Memory B cell (primary cell): Measurements from ENCODE around the gene MTHFS.

Experiments
- ATAC-seq: fragments of 150-1000 bp; cut with Tn5 transposase; 2 replicates; pipeline ENCODE4 v1.10.0; 2021; ENCODE audit warnings: low read depth, mild to moderate bottlenecking, moderate library complexity
- DNase-seq, 2 donors: peaks; one replicate each; pipeline ENCODE4 v3.0.0; 2022; ENCODE audit warnings: low spot score in 2 of 2
- H3K27ac Mint-ChIP-seq: one replicate; pipeline ENCODE4 v1.8.0; 2022; ENCODE audit warnings: mild to moderate bottlenecking, moderate library complexity, mixed read lengths
- H3K27me3 Mint-ChIP-seq: one replicate; pipeline ENCODE4 v1.8.0; 2022; ENCODE audit warnings: mixed read lengths
- H3K36me3 Mint-ChIP-seq: one replicate; pipeline ENCODE4 v1.8.0; 2022; ENCODE audit warnings: mild to moderate bottlenecking, mixed read lengths
- H3K4me1 Mint-ChIP-seq: one replicate; pipeline ENCODE4 v1.8.0; 2022; ENCODE audit warnings: mixed read lengths
- H3K4me3 Mint-ChIP-seq: one replicate; pipeline ENCODE4 v1.8.0; 2022; ENCODE audit warnings: mild to moderate bottlenecking, moderate library complexity, mixed read lengths
- H3K9me3 Mint-ChIP-seq: one replicate; pipeline ENCODE4 v1.8.0; 2022; ENCODE audit warnings: mixed read lengths

Gene MTHFS

GRCh38 chr15:79832367-79833120, 64.3 kb downstream of the MTHFS start:
- Mint-ChIP-seq H3K27me3 (no peaks in the 10 kb centered on the region), H3K4me1 (peaks cover 5% of the 10 kb centered on the region), H3K4me3 (no peak overlapping the region), H3K27ac (no peak overlapping the region), H3K9me3 (peaks cover 2% of the 10 kb centered on the region), H3K36me3 (peaks cover 16% of the 10 kb centered on the region)
- ATAC-seq (no peak), DNase-seq (no peak)

DNA sequence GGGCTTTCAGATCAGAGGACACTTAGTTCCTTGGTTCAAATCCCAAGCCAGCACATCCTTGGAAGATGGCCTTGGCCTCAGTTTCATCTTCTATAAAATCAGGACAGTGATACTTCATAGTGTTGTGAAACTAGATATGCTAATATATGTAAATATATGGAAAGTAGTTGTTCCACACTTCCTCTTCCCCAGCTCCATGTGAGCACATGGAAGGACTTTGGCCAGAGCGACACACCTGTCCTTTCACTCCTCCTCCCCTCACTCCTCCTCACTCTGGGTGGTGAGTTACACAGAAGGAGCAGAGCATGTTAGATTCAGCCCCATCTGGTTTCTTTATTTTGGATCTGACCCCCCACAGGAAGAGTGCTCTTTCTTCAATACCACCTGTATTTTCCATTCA, 65.2 kb downstream of the MTHFS start:
- no peak overlapping the region for H3K27ac Mint-ChIP-seq
- peaks cover 5% of the 10 kb centered on the region for H3K4me1 Mint-ChIP-seq
- ATAC-seq (no peak), DNase-seq (no peak)
- H3K27me3 Mint-ChIP-seq: no peaks in the 10 kb centered on the region
- H3K36me3 Mint-ChIP-seq: peaks cover 14% of the 10 kb centered on the region
- peaks cover 2% of the 10 kb centered on the region for H3K9me3 Mint-ChIP-seq
- H3K4me3 Mint-ChIP-seq: no peak overlapping the region

DNA sequence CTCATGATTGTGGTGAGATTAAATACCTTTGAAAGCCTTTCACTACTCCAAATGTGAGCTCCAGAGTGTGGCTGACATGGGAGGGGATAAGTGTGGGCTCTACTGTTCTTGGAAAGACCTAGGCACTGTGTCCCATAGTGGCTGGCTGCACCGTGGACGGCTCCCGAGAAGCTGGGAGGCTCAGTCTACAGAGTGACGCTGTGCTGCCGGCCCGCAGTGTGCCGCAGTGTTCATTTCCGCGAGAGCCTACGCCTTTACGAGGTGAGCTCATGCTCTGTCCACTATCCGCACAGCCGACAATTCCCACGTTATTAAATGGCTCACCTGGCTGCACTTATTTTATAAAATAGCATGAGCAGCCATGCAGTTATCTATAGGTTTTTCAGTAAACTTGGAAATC, 66.9 kb downstream of the MTHFS start:
- H3K36me3 Mint-ChIP-seq: peaks cover 11% of the 10 kb centered on the region
- H3K27me3 Mint-ChIP-seq: no peaks in the 10 kb centered on the region
- DNase-seq (no peak), ATAC-seq (no peak)
- peaks cover 3% of the 10 kb centered on the region for H3K4me1 Mint-ChIP-seq
- H3K9me3 Mint-ChIP-seq: peaks cover 2% of the 10 kb centered on the region
- no peak overlapping the region for H3K4me3 Mint-ChIP-seq
- no peak overlapping the region for H3K27ac Mint-ChIP-seq

GRCh38 chr15:79828447-79828846, 68.4 kb downstream of the MTHFS start:
- peaks cover 3% of the 10 kb centered on the region for H3K4me1 Mint-ChIP-seq
- ATAC-seq: no peak
- peaks cover 2% of the 10 kb centered on the region for H3K9me3 Mint-ChIP-seq
- peaks cover 9% of the 10 kb centered on the region for H3K36me3 Mint-ChIP-seq
- no peaks in the 10 kb centered on the region for H3K27me3 Mint-ChIP-seq
- H3K4me3 Mint-ChIP-seq: no peak overlapping the region
- H3K27ac Mint-ChIP-seq: no peak overlapping the region
- DNase-seq: no peak

DNA sequence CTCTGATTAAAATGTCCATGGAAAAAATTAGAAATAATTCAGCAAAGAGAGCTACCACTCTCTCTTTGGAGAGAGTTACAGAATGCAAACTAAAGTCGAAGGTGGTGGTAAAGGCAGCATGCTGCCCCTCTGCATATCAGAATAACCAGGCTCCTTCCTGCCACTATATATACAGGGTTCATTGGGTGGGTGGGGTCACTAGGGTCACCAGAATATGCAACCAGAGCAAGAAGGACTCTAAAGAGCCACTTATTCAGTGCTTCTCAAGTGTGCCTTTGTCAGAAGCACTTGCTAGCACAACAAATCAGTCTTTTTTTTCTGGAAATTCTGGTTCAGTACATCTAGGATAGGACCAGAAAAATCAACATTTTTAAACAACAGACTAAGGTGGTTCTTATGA, 70.0 kb downstream of the MTHFS start:
- no peak overlapping the region for H3K4me3 Mint-ChIP-seq

DNA sequence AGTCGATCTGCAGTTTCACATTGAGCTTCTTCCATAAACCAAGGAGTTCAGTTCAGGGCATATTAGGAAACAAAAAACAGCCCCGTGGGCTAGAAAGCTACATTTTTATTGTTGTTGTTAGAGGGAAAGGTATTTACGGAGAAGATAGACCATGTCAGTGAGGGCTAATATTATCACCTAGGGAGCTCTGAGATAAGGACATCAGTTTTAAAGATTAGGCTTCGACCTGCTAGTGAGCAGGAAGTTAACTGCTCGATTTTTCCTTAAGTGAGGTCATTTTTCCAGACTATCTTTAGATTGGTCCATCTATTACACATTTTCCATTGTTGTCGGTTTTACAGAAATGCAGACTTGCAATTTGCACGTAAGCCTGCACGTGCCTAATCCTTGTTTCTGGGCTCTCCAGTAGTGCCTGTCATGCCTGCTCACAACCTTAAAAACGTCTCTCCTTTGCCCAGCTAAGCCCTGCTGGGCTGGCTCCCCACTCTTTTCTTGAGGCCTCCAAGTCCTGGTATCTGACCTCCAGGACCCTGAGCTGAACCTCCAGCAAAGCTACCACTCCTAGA, 72.6 kb downstream of the MTHFS start:
- Mint-ChIP-seq H3K4me3 (no peak overlapping the region), H3K27me3 (no peaks in the 10 kb centered on the region), H3K9me3 (peaks cover 9% of the 10 kb centered on the region), H3K4me1 (no peaks in the 10 kb centered on the region), H3K36me3 (peaks cover 10% of the 10 kb centered on the region), H3K27ac (no peak overlapping the region)
- DNase-seq (no peak), ATAC-seq (no peak)

More for the DNA sequence above, 70.0 kb downstream of the MTHFS start:
- Mint-ChIP-seq H3K27me3 (no peaks in the 10 kb centered on the region), H3K27ac (no peak overlapping the region), H3K36me3 (peaks cover 7% of the 10 kb centered on the region), H3K4me1 (peaks cover 3% of the 10 kb centered on the region), H3K9me3 (peaks cover 2% of the 10 kb centered on the region)
- DNase-seq: no peak
- ATAC-seq: no peak

DNA sequence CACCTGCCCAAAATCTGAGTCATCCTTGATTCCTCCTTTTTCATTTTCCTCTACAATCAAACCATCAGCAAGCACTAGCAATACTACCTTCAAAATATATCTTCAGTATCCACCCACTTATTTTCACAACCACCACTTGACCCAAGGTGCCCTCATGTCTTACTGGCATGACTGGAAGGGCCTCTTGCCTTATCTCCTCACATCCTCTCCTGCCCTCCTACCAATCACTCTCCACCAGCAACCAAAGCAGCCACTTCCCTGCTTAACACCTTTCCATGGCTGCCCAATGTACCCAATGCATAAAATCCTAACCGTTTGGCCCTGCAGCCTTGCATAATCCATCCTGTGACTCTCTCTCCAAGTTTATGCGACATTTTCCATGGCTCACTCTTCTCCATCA, 76.0 kb downstream of the MTHFS start:
- Mint-ChIP-seq H3K9me3 (peaks cover 10% of the 10 kb centered on the region), H3K27me3 (peaks cover 1% of the 10 kb centered on the region), H3K27ac (no peak overlapping the region), H3K4me3 (no peak overlapping the region), H3K4me1 (no peaks in the 10 kb centered on the region), H3K36me3 (peaks cover 7% of the 10 kb centered on the region)
- no peak for DNase-seq
- no peak for ATAC-seq

GRCh38 chr15:79820176-79820575, 76.6 kb downstream of the MTHFS start:
- Mint-ChIP-seq H3K36me3 (peaks cover 7% of the 10 kb centered on the region), H3K4me3 (no peak overlapping the region), H3K27ac (no peak overlapping the region), H3K4me1 (no peaks in the 10 kb centered on the region), H3K9me3 (peaks cover 10% of the 10 kb centered on the region), H3K27me3 (peaks cover 1% of the 10 kb centered on the region)
- ATAC-seq: no peak
- no peak for DNase-seq

GRCh38 chr15:79816571-79816970, 80.2 kb downstream of the MTHFS start:
- H3K4me3 Mint-ChIP-seq: no peak overlapping the region
- peaks cover 7% of the 10 kb centered on the region for H3K27me3 Mint-ChIP-seq
- H3K4me1 Mint-ChIP-seq: no peaks in the 10 kb centered on the region
- DNase-seq: no peak
- peaks cover 10% of the 10 kb centered on the region for H3K36me3 Mint-ChIP-seq
- no peak for ATAC-seq
- H3K27ac Mint-ChIP-seq: no peak overlapping the region
- H3K9me3 Mint-ChIP-seq: peaks cover 10% of the 10 kb centered on the region

GRCh38 chr15:79815468-79815867, 81.3 kb downstream of the MTHFS start:
- Mint-ChIP-seq H3K27me3 (peaks cover 7% of the 10 kb centered on the region), H3K4me3 (no peak overlapping the region), H3K4me1 (no peaks in the 10 kb centered on the region), H3K9me3 (peaks cover 6% of the 10 kb centered on the region), H3K36me3 (peaks cover 8% of the 10 kb centered on the region), H3K27ac (no peak overlapping the region)
- DNase-seq (no peak), ATAC-seq (no peak)

- ATAC-seq (no peak), DNase-seq (no peak)
- H3K4me1 Mint-ChIP-seq: no peaks in the 10 kb centered on the region
- H3K27me3 Mint-ChIP-seq: peaks cover 5% of the 10 kb centered on the region
- peaks cover 2% of the 10 kb centered on the region for H3K9me3 Mint-ChIP-seq
- H3K27ac Mint-ChIP-seq: no peak overlapping the region
- H3K36me3 Mint-ChIP-seq: peaks cover 3% of the 10 kb centered on the region
- no peak overlapping the region for H3K4me3 Mint-ChIP-seq
Observed at GRCh38 chr15:79812541-79812940, 84.3 kb downstream of the MTHFS start.

GRCh38 chr15:79811406-79812405, 85.1 kb downstream of the MTHFS start:
- DNase-seq (no peak), ATAC-seq (no peak)
- Mint-ChIP-seq H3K4me3 (no peak overlapping the region), H3K27ac (no peak overlapping the region), H3K9me3 (peaks cover 2% of the 10 kb centered on the region), H3K27me3 (peaks cover 5% of the 10 kb centered on the region), H3K36me3 (peaks cover 3% of the 10 kb centered on the region), H3K4me1 (no peaks in the 10 kb centered on the region)

- DNase-seq: no peak
- H3K4me1 Mint-ChIP-seq: no peaks in the 10 kb centered on the region
- peaks cover 6% of the 10 kb centered on the region for H3K27me3 Mint-ChIP-seq
- peaks cover 2% of the 10 kb centered on the region for H3K9me3 Mint-ChIP-seq
- no peak for ATAC-seq
- no peak overlapping the region for H3K4me3 Mint-ChIP-seq
- H3K27ac Mint-ChIP-seq: no peak overlapping the region
- no peaks in the 10 kb centered on the region for H3K36me3 Mint-ChIP-seq
Observed at GRCh38 chr15:79804838-79805237, 92.0 kb downstream of the MTHFS start.

GRCh38 chr15:79798311-79798710, 98.5 kb downstream of the MTHFS start:
- H3K4me1 Mint-ChIP-seq: no peaks in the 10 kb centered on the region
- no peaks in the 10 kb centered on the region for H3K36me3 Mint-ChIP-seq
- no peak overlapping the region for H3K27ac Mint-ChIP-seq
- H3K27me3 Mint-ChIP-seq: peaks cover 6% of the 10 kb centered on the region
- no peak overlapping the region for H3K4me3 Mint-ChIP-seq
- H3K9me3 Mint-ChIP-seq: no peaks in the 10 kb centered on the region
- no peak for ATAC-seq
- no peak for DNase-seq
